GM18526 (cell line): ENCODE results near the gene RPN2.

Experiments
- POLR2A ChIP-seq: IDR thresholded peaks from 3 replicates; pipeline ENCODE4 v1.6.1; 2011; ENCODE audit not compliant: insufficient read length; ENCODE audit errors: extremely low read depth

RPN2 gene

DNA sequence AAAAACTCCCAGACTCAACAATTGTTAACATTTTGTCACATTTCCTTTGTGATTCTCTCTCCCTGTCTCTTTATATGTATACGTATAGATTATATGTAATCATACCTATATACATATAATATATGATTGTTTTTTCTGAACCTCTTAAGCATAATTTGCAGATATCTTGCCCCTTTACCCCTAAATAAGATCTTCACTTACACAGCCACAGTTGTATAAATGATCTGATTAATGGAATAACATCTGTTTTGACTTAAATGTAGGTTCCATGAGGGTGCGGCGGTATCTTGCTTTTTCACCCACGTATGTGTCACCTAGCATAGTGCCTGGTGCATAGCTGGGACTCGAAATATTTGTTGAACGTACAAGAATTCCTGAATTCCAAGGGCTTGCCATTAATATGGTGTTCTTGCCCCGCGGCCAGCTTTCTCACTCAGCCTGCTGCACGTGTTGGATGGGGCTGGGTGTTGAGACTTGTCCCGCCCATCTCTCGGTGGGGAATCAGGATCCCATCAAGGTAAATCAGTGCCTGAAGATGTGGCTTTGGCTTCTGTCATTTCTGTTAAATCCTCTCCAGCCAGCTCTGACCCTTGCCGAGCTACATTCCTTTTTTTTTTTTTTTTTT, 99.9 kb downstream of the RPN2 start:
- no peak for TF ChIP-seq POLR2A

DNA sequence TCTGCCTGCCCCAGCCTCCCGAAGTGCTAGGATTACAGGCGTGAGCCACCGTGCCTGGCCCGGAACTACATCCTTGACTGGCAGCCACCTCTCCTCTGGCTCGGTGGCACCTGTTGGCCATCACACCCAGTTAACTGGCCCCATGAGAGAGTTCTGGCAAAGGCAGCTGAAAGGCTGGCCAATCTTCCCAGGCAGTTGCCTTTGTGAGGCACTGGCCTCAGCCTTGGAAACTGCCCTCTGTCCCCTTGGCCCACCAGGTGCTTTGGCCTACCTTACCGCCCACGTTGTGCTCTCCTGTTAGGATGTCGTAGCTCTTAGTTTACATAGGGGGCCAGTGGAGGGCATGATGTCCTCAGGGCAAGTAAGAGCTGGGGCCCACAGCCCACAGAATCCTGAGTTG, 100.7 kb downstream of the RPN2 start:
- no peak for TF ChIP-seq POLR2A

DNA sequence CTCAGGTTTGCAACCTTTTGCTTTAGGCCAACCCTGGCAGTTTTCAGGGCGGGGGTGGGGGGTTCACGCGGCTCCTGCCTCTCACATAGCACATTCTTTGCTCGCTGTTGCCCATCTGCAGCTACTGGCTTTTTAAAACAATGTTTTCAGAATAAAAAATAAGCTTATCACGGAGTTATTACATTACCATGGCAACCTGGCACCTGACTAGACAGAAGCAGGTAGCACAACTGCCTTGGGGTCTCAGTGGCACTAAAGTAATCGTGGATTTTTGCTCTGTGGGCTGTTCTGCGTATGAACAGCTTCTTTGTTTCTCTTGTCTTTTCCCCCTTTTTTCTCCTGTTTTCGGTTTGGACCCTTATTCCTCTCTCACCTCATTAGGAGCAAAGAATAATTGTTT, 101.3 kb downstream of the RPN2 start:
- TF ChIP-seq POLR2A = no peak

DNA sequence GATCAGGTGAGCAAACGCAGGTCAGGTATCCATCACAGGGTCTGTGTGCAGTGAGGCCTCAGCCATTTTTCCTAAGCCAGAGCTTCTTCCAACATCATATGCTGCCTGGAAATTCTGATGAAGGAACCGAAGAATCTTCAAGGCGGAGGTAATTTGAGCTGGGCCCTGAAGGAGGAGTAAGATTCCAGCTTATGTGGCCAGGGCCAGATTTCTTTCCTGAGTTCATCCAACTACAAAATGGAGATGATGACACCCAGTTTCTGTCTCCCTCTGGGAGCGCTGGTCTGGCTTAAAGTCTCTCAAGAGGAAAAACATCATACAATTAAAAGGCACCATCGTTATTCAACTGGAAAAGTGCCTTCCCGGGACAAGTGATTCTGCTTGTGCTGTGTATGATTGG, 103.4 kb downstream of the RPN2 start:
- TF ChIP-seq POLR2A = no peak

DNA sequence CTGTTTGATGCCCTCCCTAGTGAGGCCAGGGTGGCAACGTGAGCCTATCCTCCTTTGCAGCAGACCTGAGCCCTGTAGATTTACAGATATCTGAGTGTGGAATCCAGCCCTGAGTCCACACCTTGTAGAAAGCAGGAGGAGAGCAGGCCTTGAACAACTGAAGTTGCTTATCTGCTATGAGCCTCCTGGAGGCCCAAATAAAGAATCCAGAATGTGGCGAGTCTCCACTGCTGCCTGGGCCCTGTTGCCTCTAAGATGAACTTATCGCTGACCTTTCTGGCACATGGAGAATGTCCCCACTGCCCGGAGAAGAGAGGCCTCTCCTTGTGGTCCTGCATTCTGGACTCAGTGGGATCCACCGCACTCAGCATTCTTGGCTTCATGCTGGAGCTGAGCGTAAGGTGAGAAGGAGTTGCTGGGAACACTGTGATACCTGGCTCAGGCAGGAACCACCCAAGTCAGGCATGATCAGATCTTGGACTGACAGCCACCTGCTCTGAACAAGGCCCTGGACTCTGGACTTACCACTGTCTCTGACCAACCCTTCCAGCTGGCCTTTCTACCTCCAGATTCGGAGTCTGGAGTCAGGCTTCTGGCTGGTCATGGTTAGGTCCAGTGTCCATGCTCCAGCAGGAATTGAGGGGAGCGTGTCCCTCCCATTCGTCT, 104.5 kb downstream of the RPN2 start:
- no peak for TF ChIP-seq POLR2A

- TF ChIP-seq POLR2A = no peak
Measured at GRCh38 chr20:37284691-37285161, 105.6 kb downstream of the RPN2 start.

GRCh38 chr20:37285664-37286374, 106.7 kb downstream of the RPN2 start:
- TF ChIP-seq POLR2A = no peak

DNA sequence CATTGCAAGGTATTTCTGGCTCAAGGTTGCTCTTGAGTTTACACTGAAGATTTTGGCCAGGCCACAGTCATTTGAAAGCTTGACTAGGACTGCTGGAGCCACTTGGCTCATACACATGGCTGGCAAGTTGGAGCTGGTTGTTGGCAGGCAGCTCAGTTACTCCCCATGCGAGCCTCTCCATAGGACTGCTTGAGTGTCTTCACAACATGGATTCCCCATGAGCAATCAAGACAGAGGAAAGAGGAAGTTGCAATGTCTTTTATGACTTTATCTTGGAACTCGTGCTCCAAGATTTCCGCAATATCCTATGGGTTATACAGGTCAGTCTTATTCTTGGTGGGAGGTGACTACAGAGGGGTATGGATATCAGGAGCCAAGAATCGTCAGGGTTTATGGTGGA, 109.0 kb downstream of the RPN2 start:
- no peak for TF ChIP-seq POLR2A

GRCh38 chr20:37290158-37290810, 111.2 kb downstream of the RPN2 start:
- no peak for TF ChIP-seq POLR2A
